SH-SY5Y (cell line): ENCODE measurements around the gene TMEM53.

Source experiments
- GATA2 ChIP-seq: IDR thresholded peaks from 2 replicates; pipeline ENCODE4 v1.6.1; 2011; ENCODE audit warnings: mild to moderate bottlenecking, low read depth, low read length
- GATA3 ChIP-seq: IDR thresholded peaks from 2 replicates; pipeline ENCODE4 v1.6.1; 2011; ENCODE audit warnings: low read depth, mild to moderate bottlenecking, low read length, moderate library complexity

- no peak for TF ChIP-seq GATA3
- TF ChIP-seq GATA2, result no peak
Measured at GRCh38 chr1:44695671-44696070, 21.4 kb upstream of the TMEM53 start.
